Hematopoietic multipotent progenitor cell treated with erythropoietin and hydrocortisone succinate and interleukin-3 and kit ligand, for 6 days (in vitro differentiated cells): ENCODE results near the gene MTHFSD.

Experiments
- DNase-seq: peaks from one replicate; pipeline ENCODE4 v3.0.0-alpha.2; 2015

MTHFSD gene

GRCh38 chr16:86568677-86569623 lies 13.9 kb upstream of the MTHFSD start:
- no peak for DNase-seq

- no peak for DNase-seq
These were observed 12.9 kb upstream of the MTHFSD start for GRCh38 chr16:86567701-86568581.

GRCh38 chr16:86566966-86567700 lies 12.1 kb upstream of the MTHFSD start:
- no peak for DNase-seq

DNA sequence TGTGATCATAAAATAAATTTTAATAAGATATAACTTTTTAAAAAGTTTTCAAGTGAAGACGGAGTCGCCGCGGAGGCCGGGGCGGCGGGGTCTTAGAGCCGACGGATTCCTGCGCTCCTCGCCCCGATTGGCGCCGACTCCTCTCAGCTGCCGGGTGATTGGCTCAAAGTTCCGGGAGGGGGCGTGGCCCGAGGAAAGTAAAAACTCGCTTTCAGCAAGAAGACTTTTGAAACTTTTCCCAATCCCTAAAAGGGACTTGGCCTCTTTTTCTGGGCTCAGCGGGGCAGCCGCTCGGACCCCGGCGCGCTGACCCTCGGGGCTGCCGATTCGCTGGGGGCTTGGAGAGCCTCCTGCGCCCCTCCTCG lies 11.5 kb upstream of the MTHFSD start, which contains the start of gene FOXC2:
FOXC2 (plus strand) TSS at position 229 of the 365 bp plus-strand sequence. CDS start 507 bp downstream, outside the sequence.
- DNase-seq: peak; percentile 81

DNA sequence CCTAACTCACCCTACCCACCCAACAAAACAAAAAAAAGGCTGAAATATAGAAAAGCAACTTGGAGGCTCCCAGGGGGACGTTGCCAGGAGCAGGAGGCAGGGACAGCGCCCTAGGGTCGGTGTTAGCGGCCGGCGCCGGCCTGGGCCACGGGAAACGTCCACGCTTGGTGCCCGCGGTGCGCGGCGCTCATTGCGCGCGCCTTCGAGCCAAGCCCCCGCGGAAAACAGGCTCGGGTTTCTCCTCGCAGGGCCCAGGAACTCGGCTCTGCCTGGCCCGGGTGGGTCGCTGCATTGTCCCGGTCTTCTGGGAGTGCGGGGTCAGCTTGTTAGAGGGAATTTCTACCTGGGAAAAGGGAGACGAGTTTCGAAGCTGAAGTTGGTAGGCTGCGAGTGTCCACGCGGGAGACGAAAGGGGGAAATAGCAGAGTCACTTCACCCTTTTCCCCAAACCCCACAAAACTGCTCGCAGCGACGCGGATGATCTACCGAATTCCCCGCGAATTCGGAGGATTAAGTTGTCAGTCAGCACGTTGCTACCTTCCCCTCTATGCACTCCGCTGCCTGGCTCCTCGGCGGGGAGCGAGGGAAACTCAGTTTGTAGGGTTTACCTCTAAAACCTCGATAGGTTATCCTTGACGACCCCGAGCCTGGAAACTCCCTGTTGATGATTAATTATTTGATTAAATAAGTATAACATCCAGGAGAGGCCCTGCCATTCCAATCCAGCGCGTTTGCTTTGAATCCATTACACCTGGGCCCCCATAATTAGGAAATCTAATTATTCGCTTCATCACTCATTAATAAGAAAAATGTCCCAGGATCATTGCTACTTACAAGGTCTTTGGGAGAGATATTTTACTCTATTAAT lies 10.8 kb upstream of the MTHFSD start:
- no peak for DNase-seq

DNA sequence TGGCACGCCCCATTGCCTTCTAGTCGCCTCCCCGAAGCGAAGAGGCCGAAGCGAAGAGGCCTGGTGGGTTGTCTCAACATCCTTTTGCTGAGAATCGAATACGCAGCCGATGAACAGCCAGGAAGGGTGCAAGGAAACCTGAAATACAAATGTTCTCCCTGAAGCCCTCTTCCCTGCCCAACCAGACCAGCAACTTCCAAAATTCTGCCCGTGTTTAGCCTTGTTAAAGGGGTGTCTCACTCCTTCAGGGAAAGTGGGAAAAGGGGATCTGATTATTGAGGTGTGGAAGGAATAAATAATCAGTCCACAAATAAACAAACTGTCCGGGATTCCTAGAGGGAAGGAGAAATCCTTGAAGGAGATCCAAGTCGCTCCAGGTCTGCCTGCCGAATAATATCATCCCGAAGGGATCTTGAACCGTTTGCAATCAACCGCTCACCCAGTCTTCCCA lies 10.2 kb upstream of the MTHFSD start:
- DNase-seq: no peak

- peak; percentile 96 for DNase-seq
These were observed 8.7 kb upstream of the MTHFSD start for GRCh38 chr16:86563469-86564345.

- DNase-seq: no peak
These were observed 7.3 kb upstream of the MTHFSD start for GRCh38 chr16:86562356-86562755.

- no peak for DNase-seq
These were observed 4.8 kb upstream of the MTHFSD start for GRCh38 chr16:86559802-86560305.

GRCh38 chr16:86558355-86559193 lies 3.5 kb upstream of the MTHFSD start:
- no peak for DNase-seq

- no peak for DNase-seq
These were observed 2.6 kb upstream of the MTHFSD start for GRCh38 chr16:86557587-86557986.

GRCh38 chr16:86556576-86556975 lies 1.5 kb upstream of the MTHFSD start:
- no peak for DNase-seq

- DNase-seq: no peak
These were observed 655 bp upstream of the MTHFSD start for GRCh38 chr16:86555704-86556075.

GRCh38 chr16:86554599-86554916 lies 477 bp downstream of the MTHFSD start:
- peak; percentile 17 for DNase-seq

- no peak for DNase-seq
These were observed 1.7 kb downstream of the MTHFSD start for GRCh38 chr16:86553356-86553755.

- no peak for DNase-seq
These were observed 4.8 kb downstream of the MTHFSD start for GRCh38 chr16:86550281-86550680.

GRCh38 chr16:86549893-86550190 lies 5.2 kb downstream of the MTHFSD start:
- DNase-seq: no peak

DNA sequence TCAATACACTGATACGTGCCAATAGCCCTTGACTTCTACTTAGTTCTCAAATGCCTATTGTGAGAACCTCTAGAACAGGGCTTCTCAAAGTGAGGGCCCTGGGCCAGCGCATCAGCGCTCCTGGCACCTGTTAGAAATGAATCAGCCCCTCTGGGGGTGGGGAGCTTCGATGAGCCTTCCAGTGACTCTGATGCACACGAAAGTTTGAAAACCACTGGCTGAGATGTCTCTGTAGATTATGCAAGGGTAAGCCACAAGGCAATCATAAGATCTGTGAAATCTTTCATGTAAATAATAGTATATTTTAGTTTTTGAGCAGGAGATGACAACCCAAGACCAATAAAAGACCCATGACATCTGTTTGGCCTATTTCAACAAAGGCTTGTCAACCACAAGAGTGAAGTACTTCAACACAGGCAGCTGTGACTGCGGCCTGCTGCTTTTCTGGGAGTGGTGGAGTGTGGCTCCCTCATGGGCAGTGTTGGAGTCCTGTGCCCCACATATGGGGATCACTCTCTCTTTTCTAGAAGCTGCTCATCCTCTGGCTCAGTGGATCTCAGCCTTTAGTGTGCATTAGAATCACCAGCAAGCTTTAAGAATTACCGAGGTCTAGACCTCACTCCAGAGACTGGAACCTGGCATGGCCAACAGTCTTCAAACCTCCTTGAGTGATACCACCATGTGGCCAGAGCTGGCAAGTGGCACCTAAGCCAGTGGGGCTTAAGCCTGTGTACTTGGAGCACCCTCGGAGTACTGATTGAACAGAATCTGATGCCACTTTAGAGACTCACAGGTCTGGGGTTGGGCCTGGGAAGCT lies 5.8 kb downstream of the MTHFSD start:
- no peak for DNase-seq

DNA sequence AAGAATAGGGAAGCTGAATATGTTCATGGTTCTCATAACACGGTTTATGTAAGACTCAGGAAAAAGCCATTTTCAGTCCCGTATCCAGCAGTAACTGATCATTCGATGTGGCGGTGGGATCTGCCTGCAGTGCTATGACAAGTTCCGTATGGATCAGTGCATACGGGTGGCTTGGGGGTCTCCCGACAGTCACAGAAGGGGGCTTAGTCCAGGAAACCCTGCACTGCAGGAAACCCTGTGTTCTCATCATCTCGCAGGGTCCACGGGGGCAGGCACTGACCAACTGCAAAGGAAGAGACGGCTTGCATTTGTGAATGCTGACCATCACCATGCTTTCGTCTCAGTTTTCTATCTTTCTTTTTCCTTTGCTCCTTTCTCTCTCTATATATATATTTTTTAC lies 7.7 kb downstream of the MTHFSD start:
- DNase-seq: no peak
